Pancreas (tissue), 10 donors: ENCODE measurements around the gene RARRES2. TPM values are rescaled to one million over a fixed set of nuclear protein-coding genes. Genes with fewer than 3 reads are reported as not detected.

Source experiments
- ATAC-seq, 4 donors: fragments of 200-7000 bp; cut with Tn5 transposase; one replicate each; pipeline versions ENCODE4 v1.8.0 to v1.9.1; 2020; ENCODE audit warnings: mild to moderate bottlenecking in 4 of 4, moderate library complexity in 4 of 4
- DNase-seq, 6 donors: peaks; one replicate each; pipeline ENCODE4 v3.0.0-alpha.2; 2020
- FAIRE-seq: peaks from 2 replicates; lab custom pipeline; 2012; peaks lifted over from hg19 to GRCh38; lab: Jason Lieb, UNC
- H3K27ac ChIP-seq, 4 donors: fragments of 200-600 bp; sonication (generic); 1 replicate in 3 of 4; 2 replicates in 1 of 4; pipeline versions ENCODE4 v1.5.0 to v1.8.0; 2020
- H3K27me3 ChIP-seq, 4 donors: fragments of 200-600 bp; one replicate each; pipeline ENCODE4 v1.8.0; 2021
- H3K36me3 ChIP-seq, 3 donors: fragments of 200-600 bp; sonication (generic) in 1 of 3; one replicate each; pipeline versions ENCODE4 v1.5.0 to v1.8.0; 2020 to 2021
- H3K4me1 ChIP-seq, 3 donors: fragments of 200-600 bp; one replicate each; pipeline ENCODE4 v1.8.0; 2021
- H3K4me3 ChIP-seq, 4 donors: fragments of 200-600 bp; sonication (generic) in 2 of 4; one replicate each; pipeline versions ENCODE4 v1.5.0 to v1.8.0; 2020 to 2021
- H3K9me3 ChIP-seq, 4 donors: fragments of 200-600 bp; one replicate each; pipeline ENCODE4 v1.8.0; 2021
- CTCF ChIP-seq, 4 donors: fragments of 200-600 bp; sonication (generic) in 3 of 4; IDR thresholded peaks; one replicate each; pipeline versions ENCODE4 v1.5.0 to v1.8.0; 2021; ENCODE audit warnings: antibody characterized with exemption in 4 of 4
- whole genome bisulfite sequencing, 2 donors: extraction: QIAGEN DNeasy Blood & Tissue Kit; methylation state at CpG; one replicate each; pipeline ENCODE4 v1.1.7; 2013; 5-methylcytosine and 5-hydroxymethylcytosine counted together
- intact Hi-C, 3 donors: fragments of 100-400 bp; cut with DNase I; formaldehyde crosslinking; loops; one replicate each; pipeline versions ENCODE4 v1.11.1 to v1.14.2; 2022
- polyA plus RNA-seq, 2 donors: library from polyadenylated mRNA; stranded (reverse); fragments of 200-250 nt; gene quantifications; one replicate each; pipeline ENCODE4 v1.2.3, GENCODE V29; 2013
- total RNA-seq, 6 donors: library from RNA; stranded (reverse); fragmentation: NEBNext Ultra II Directional in 4 of 6; extraction: Animal tissue kit (Norgen Biotek cat#: 25700) in 4 of 6; gene quantifications; one replicate each; pipeline versions ENCODE4 v1.2.1 to v1.2.4, GENCODE V29; 2021 to 2023
- donor health status: healthy with polysubstance abuse.
- donor health status: DM: no; HTN: no; CAD: no; lungs with moderate emphysema.
- donor health status: DM: no; HTN: no; CAD: no.
- donor health status: control.
- donor health status: control.
- donor health status: Bipolar disorder and iron deficiency.
- donor health status: DM: yes; HTN: yes; CAD: no.
- donor health status: DM: no; HTN: no; CAD: no.
- donor health status: DM: no; HTN: no; CAD: no.
- donor health status: DM: yes; HTN: yes; CAD: no.

Gene RARRES2
- total and polyA plus RNA-seq, 8 donors = 125 to 408 (median 236) TPM

- Histone ChIP-seq H3K36me3 (no peaks in the 10 kb centered on the region), H3K27ac (peak overlapping the region; percentile 60 to 89 (median 78)), H3K27me3 (no peaks in the 10 kb centered on the region), H3K4me3 (peak overlapping the region in 2 of 4 donors; percentile 60 to 74), H3K4me1 (peaks cover 33 to 40% (median 35%) of the 10 kb centered on the region in 3 donors), H3K9me3 (no peaks in the 10 kb centered on the region)
- no peak for DNase-seq
- 23 to 32% methylated on average over 9 of the region's 9 CpGs for WGBS, 2 donors
- intact Hi-C loops = no loop called here
- no peak for FAIRE-seq
- no peak for ATAC-seq
- no peak for TF ChIP-seq CTCF (IDR thresholded peaks at IDR 0.05)
Measured at GRCh38 chr7:150339409-150339809, 2.0 kb downstream of the RARRES2 start.

DNA sequence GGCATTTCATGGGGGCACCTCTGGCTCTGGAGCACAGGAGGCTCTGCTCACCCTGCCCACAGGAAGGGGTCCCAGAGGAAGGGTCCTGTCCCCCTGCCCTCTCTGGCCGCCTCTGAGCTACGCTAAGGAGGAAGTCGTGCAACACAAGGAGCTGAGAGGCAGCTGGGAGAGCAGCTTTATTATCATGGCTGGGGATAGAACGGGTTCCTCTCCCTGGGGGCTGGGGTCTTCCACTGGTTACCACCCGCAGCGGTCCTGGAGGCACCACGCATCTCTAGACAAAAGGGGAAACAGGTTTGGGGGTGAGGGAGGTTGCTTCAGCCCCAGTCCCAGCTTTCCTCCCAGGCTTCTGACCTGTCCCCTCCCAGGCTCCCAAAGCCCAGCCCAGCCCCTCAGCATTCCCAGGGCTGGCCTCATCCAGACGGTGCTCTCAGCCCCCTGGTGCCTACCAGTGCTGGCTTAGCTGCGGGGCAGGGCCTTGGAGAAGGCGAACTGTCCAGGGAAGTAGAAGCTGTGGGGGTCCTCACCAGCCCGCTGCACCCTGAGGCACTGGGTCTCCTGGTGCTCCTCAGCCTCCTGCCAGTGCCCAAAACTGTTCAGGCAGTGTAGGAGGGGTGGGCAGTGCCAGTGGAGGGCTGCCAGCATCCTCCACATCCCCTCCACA lies 3.1 kb downstream of the RARRES2 start:
- Histone ChIP-seq H3K36me3 (no peaks in the 10 kb centered on the region), H3K27ac (peak overlapping the region; percentile 42 to 89 (median 74)), H3K9me3 (no peaks in the 10 kb centered on the region), H3K4me1 (peaks cover 33 to 40% (median 36%) of the 10 kb centered on the region in 3 donors), H3K27me3 (no peaks in the 10 kb centered on the region), H3K4me3 (peak overlapping the region in 1 of 4 donors; percentile 74)
- intact Hi-C loops = no loop called here
- ATAC-seq = no peak
- FAIRE-seq = no peak
- 55 to 68% methylated on average over 11 of the region's 11 CpGs for WGBS, 2 donors
- DNase-seq = no peak
- TF ChIP-seq CTCF (IDR thresholded peaks at IDR 0.05) = no peak

DNA sequence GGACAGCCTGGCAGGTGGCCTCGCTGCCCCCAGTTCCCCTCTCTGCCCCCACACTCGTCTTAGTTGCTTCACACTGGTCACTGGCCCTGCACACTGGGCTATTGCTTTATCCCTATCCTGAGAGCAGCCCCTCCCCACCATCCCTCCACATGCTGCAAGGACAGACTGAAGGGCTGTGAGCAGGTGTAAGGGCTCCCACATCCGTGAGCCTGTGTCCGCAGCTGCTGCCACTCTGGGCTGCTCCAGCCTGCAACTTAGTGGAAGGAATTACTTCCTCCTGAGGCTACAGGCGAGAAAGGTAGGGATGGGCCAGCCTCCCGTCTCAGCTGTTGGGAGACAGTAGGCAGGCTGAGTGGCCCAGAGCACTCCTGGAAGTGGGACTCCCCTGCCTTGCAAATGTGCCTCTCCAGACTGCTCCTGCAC lies 3.8 kb downstream of the RARRES2 start:
- ATAC-seq = peak; percentile 41 to 52 (median 46)
- H3K36me3 ChIP-seq = no peaks in the 10 kb centered on the region
- intact Hi-C loops = no loop called here
- no peak for FAIRE-seq
- TF ChIP-seq CTCF (IDR thresholded peaks at IDR 0.05) = no peak
- H3K4me3 ChIP-seq = peak overlapping the region in 1 of 4 donors; percentile 10
- H3K9me3 ChIP-seq = no peaks in the 10 kb centered on the region
- no peaks in the 10 kb centered on the region for H3K27me3 ChIP-seq
- H3K27ac ChIP-seq = peak overlapping the region; percentile 61 to 89 (median 78)
- peak; percentile 61 to 80 (median 74) for DNase-seq
- 46 to 47% methylated on average over 5 to 6 of the region's 6 CpGs for WGBS, 2 donors
- H3K4me1 ChIP-seq = peaks cover 33 to 40% (median 36%) of the 10 kb centered on the region in 3 donors

- 43 to 48% methylated on average over 18 of the region's 18 CpGs for WGBS, 2 donors
- Histone ChIP-seq H3K27ac (peak overlapping the region; percentile 61 to 89 (median 78)), H3K4me1 (peaks cover 33 to 40% (median 36%) of the 10 kb centered on the region in 3 donors), H3K27me3 (no peaks in the 10 kb centered on the region), H3K36me3 (no peaks in the 10 kb centered on the region), H3K4me3 (no peak overlapping the region), H3K9me3 (no peaks in the 10 kb centered on the region)
- no peak for TF ChIP-seq CTCF (IDR thresholded peaks at IDR 0.05)
- no peak for FAIRE-seq
- DNase-seq = peak; percentile 76 to 92 (median 84)
- ATAC-seq = peak; percentile 49 to 67 (median 58)
- intact Hi-C loops = no loop called here
Measured at GRCh38 chr7:150337179-150337578, 4.2 kb downstream of the RARRES2 start.

DNA sequence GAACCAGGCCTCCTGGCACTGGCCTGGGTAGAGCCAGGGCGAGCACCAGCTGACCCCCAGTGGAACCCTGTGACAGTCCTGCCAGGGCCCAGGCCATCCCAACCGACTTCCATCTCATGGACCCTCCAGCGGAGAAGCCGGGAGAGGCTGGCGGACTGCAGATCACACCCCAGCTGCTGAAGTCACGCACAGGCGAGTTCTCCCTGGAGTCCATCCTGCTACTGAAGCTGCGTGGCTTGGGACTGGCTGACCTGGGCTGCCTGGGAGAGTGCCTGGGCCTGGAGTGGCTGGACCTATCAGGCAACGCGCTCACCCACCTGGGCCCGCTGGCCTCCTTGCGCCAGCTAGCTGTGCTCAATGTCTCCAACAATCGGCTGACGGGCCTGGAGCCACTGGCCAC lies 4.7 kb downstream of the RARRES2 start:
- Histone ChIP-seq H3K27me3 (no peaks in the 10 kb centered on the region), H3K4me3 (no peak overlapping the region), H3K4me1 (peaks cover 33 to 40% (median 36%) of the 10 kb centered on the region in 3 donors), H3K36me3 (no peaks in the 10 kb centered on the region), H3K27ac (peak overlapping the region; percentile 61 to 89 (median 78)), H3K9me3 (no peaks in the 10 kb centered on the region)
- no peak for TF ChIP-seq CTCF (IDR thresholded peaks at IDR 0.05)
- ATAC-seq (peak in 1 of 4 donors; percentile 9), DNase-seq (peak in 1 of 6 donors; percentile 71), FAIRE-seq (no peak)
- intact Hi-C loops = no loop called here
- 56 to 59% methylated on average over 14 of the region's 14 CpGs for WGBS, 2 donors
